ENCODE results near the gene IQCE. TPM values are rescaled to one million over a fixed set of nuclear protein-coding genes. Genes with fewer than 3 reads are reported as not detected.

Gene IQCE
- total and polyA plus RNA-seq, 10 of the 15 experiments (the other 5 are each of a cell fraction or from before 2014, with no cell fraction given), result 0.37 to 8.1 (median 3.7) TPM

- no peak overlapping the region for H3K27ac ChIP-seq (ENCODE audit: control insufficient read depth, insufficient read depth)
- SMC1A ChIA-PET (ENCODE audit: uncharacterized antibody, unreplicated experiment), result interaction anchor here (0.6 kb wide), 1 partner anchor 243 kb away, joined by 3 read pairs; no protein-coding TSS in a partner anchor
These were observed 40.9 kb upstream of the IQCE start for GRCh38 chr7:2517678-2518507.

More at GRCh38 chr7:2517678-2518507, 40.9 kb upstream of the IQCE start:
- Histone ChIP-seq H3K79me2 (ENCODE audit: control insufficient read depth, insufficient read depth, low read length) (no peaks in the 10 kb centered on the region), H3K36me3 (ENCODE audit: control insufficient read depth in 2 of 2, insufficient read depth in 2 of 2, low read length in 1 of 2) (no peaks in the 10 kb centered on the region), H3K9ac (ENCODE audit: control insufficient read depth, insufficient read depth, low read length) (no peak overlapping the region), H2AFZ (ENCODE audit: control insufficient read depth, low read depth, low read length) (no peak overlapping the region), H4K20me1 (ENCODE audit: control insufficient read depth, insufficient read depth) (no peaks in the 10 kb centered on the region), H3K4me3 (no peak overlapping the region), H3K4me2 (ENCODE audit: control insufficient read depth, insufficient read depth) (no peak overlapping the region), H3K4me1 (ENCODE audit: control insufficient read depth, insufficient read depth, low read length) (peaks cover 17% of the 10 kb centered on the region), H3K27me3 (replicated peaks in 1 of 2; ENCODE audit: control insufficient read depth in 2 of 2, insufficient read depth in 2 of 2, low read length in 1 of 2) (peaks cover 0 to 9% of the 10 kb centered on the region in 2 experiments; a peak in 3 of 4 replicates), H3K9me3 (replicated peaks; ENCODE audit: control insufficient read depth, insufficient read depth, low read length) (no peaks in the 10 kb centered on the region)
- TF ChIP-seq EZH2 (IDR thresholded peaks at IDR 0.05; ENCODE audit: borderline replicate concordance, control insufficient read depth, low read depth, low read length) (no peak), ZNF274 (IDR thresholded peaks at IDR 0.05; ENCODE audit: insufficient read depth, insufficient read length) (no peak), YY1 (IDR thresholded peaks at IDR 0.05; ENCODE audit: low read depth, low read length) (no peak), FOXM1 (IDR thresholded peaks at IDR 0.05; ENCODE audit: low read depth, low read length) (no peak), IRF3 (IDR thresholded peaks at IDR 0.05) (no peak), RUNX3 (IDR thresholded peaks at IDR 0.05; ENCODE audit: low read length) (no peak), POLR2AphosphoS2 (IDR thresholded peaks at IDR 0.05; ENCODE audit: low read depth, low read length) (no peak), MTA3 (IDR thresholded peaks at IDR 0.05; ENCODE audit: borderline replicate concordance, low read length) (no peak), MLLT1 (IDR thresholded peaks at IDR 0.05) (no peak), ZNF592 (IDR thresholded peaks at IDR 0.05) (no peak)
- RAD21 ChIA-PET (ENCODE audit: unreplicated experiment), result no interaction called here
- CTCF ChIA-PET, result no interaction called here
- in situ Hi-C loops (cut with MboI) (no loop called here), intact Hi-C loops (cut with micrococcal nuclease; ENCODE audit: unreplicated experiment) (no loop called here)
- DNase-seq (ENCODE audit: low read depth, low spot score), result no peak
- no TSS peak for BruUV-seq (replicated peaks)
- POLR2A ChIA-PET, result no interaction called here
- no peak for ATAC-seq
- FAIRE-seq, result no peak
- 84% methylated on average over 18 of the region's 18 CpGs for WGBS (ENCODE audit: insufficient coverage, insufficient replicate concordance, low lambda C conversion rate, missing lambda C conversion rate)
